Duodenal mucosa (tissue), 2 donors: ENCODE results near the gene MYMK.
A peak's percentile ranks its signal among the peaks of the same experiment; 100 is the strongest.
"Not testable (repeated sequence)": the region's sequence is repeated elsewhere in the genome, so short reads cannot be mapped to it uniquely, and the experiment has no call there.

ENCODE experiments used
- H3K27ac ChIP-seq: one replicate; pipeline ENCODE4 v1.7.0; 2013; ENCODE audit warnings: low read depth, low read length
- H3K27me3 ChIP-seq, 2 donors: one replicate each; pipeline ENCODE4 v1.7.0; 2013; ENCODE audit warnings: low read length in 2 of 2, control low read depth in 1 of 2; ENCODE audit not compliant: insufficient read depth in 2 of 2, control insufficient read depth in 1 of 2
- H3K36me3 ChIP-seq, 2 donors: one replicate each; pipeline ENCODE4 v1.7.0; 2013; ENCODE audit warnings: low read length in 2 of 2, control low read depth in 1 of 2; ENCODE audit not compliant: insufficient read depth in 2 of 2, control insufficient read depth in 1 of 2
- H3K4me1 ChIP-seq, 2 donors: one replicate each; pipeline ENCODE4 v1.7.0; 2013; ENCODE audit warnings: low read length in 2 of 2, control low read depth in 1 of 2; ENCODE audit not compliant: insufficient read depth in 2 of 2, control insufficient read depth in 1 of 2
- H3K4me3 ChIP-seq, 2 donors: one replicate each; pipeline ENCODE4 v1.7.0; 2013; ENCODE audit warnings: low read length in 2 of 2, low read depth in 1 of 2
- H3K9ac ChIP-seq, 2 donors: one replicate each; pipeline ENCODE4 v1.7.0; 2013; ENCODE audit warnings: low read length in 2 of 2, low read depth in 1 of 2
- H3K9me3 ChIP-seq, 2 donors: one replicate each; pipeline ENCODE4 v1.7.0; 2013; ENCODE audit warnings: low read length in 2 of 2, control low read depth in 1 of 2; ENCODE audit not compliant: control insufficient read depth in 1 of 2

Gene MYMK

GRCh38 chr9:133566817-133567216, 42.1 kb upstream of the MYMK start:
- no peak overlapping the region for H3K4me3 ChIP-seq
- H3K36me3 ChIP-seq: no peaks in the 10 kb centered on the region
- no peaks in the 10 kb centered on the region for H3K27me3 ChIP-seq
- H3K4me1 ChIP-seq: peaks cover 7 to 8% of the 10 kb centered on the region in 2 donors
- no peak overlapping the region for H3K27ac ChIP-seq
- H3K9me3 ChIP-seq: no peaks in the 10 kb centered on the region
- no peak overlapping the region for H3K9ac ChIP-seq

- Histone ChIP-seq H3K4me3 (no peak overlapping the region), H3K36me3 (no peaks in the 10 kb centered on the region), H3K27me3 (no peaks in the 10 kb centered on the region), H3K4me1 (peaks cover 7 to 8% of the 10 kb centered on the region in 2 donors), H3K27ac (no peak overlapping the region), H3K9ac (no peak overlapping the region), H3K9me3 (no peaks in the 10 kb centered on the region)
Observed at GRCh38 chr9:133566382-133566781, 41.6 kb upstream of the MYMK start.

GRCh38 chr9:133564451-133565116, 39.8 kb upstream of the MYMK start:
- no peak overlapping the region for H3K27ac ChIP-seq
- peaks cover 7 to 8% of the 10 kb centered on the region in 2 donors for H3K4me1 ChIP-seq
- no peak overlapping the region for H3K4me3 ChIP-seq
- H3K27me3 ChIP-seq: no peaks in the 10 kb centered on the region
- H3K9me3 ChIP-seq: no peaks in the 10 kb centered on the region
- H3K9ac ChIP-seq: no peak overlapping the region
- H3K36me3 ChIP-seq: no peaks in the 10 kb centered on the region

- not testable (repeated sequence) for H3K9ac ChIP-seq, H3K27me3 ChIP-seq, H3K4me3 ChIP-seq, H3K9me3 ChIP-seq, H3K36me3 ChIP-seq, H3K27ac ChIP-seq, H3K4me1 ChIP-seq
Observed at GRCh38 chr9:133563814-133564213, 39.1 kb upstream of the MYMK start.

GRCh38 chr9:133563291-133563796, 38.6 kb upstream of the MYMK start:
- peaks cover 7 to 14% of the 10 kb centered on the region in 2 donors for H3K4me1 ChIP-seq
- H3K27ac ChIP-seq: no peak overlapping the region
- H3K36me3 ChIP-seq: no peaks in the 10 kb centered on the region
- no peaks in the 10 kb centered on the region for H3K9me3 ChIP-seq
- H3K27me3 ChIP-seq: no peaks in the 10 kb centered on the region
- H3K9ac ChIP-seq: no peak overlapping the region
- H3K4me3 ChIP-seq: peak overlapping the region in 1 of 2 donors; percentile 38

- H3K4me3 ChIP-seq: no peak overlapping the region
- H3K27ac ChIP-seq: no peak overlapping the region
Observed at GRCh38 chr9:133562611-133563290, 38.0 kb upstream of the MYMK start.

GRCh38 chr9:133561976-133562554, 37.3 kb upstream of the MYMK start:
- H3K4me1 ChIP-seq: peaks cover 7 to 14% of the 10 kb centered on the region in 2 donors
- no peak overlapping the region for H3K27ac ChIP-seq
- H3K27me3 ChIP-seq: no peaks in the 10 kb centered on the region
- H3K9ac ChIP-seq: no peak overlapping the region
- no peaks in the 10 kb centered on the region for H3K36me3 ChIP-seq
- no peaks in the 10 kb centered on the region for H3K9me3 ChIP-seq
- no peak overlapping the region for H3K4me3 ChIP-seq

More at GRCh38 chr9:133562611-133563290, 38.0 kb upstream of the MYMK start:
- Histone ChIP-seq H3K4me1 (peaks cover 7 to 14% of the 10 kb centered on the region in 2 donors), H3K9ac (no peak overlapping the region), H3K36me3 (no peaks in the 10 kb centered on the region), H3K9me3 (no peaks in the 10 kb centered on the region), H3K27me3 (no peaks in the 10 kb centered on the region)

DNA sequence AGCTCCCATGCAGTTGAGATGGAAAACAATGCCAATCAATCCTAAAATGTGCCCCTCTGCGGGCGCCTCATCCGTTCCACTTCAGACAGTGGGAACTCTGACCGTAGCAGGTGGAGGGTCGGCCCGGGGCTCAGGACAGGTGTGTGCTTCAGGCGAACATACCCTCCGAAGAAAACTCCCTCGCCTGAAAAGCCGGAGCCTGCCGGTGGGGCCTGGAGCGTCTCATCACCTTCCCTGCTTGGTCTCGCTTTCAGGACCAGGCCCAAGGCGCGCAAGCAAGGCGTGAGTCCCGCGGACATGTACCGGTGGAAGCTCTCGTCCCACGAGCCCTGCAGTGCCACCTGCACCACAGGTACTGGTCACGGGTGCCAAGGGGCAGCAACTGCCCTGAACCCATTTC, 36.2 kb upstream of the MYMK start:
- Histone ChIP-seq H3K4me3 (no peak overlapping the region), H3K27me3 (no peaks in the 10 kb centered on the region), H3K9me3 (no peaks in the 10 kb centered on the region), H3K27ac (no peak overlapping the region), H3K36me3 (no peaks in the 10 kb centered on the region), H3K9ac (no peak overlapping the region), H3K4me1 (peaks cover 7 to 14% of the 10 kb centered on the region in 2 donors)

GRCh38 chr9:133560311-133560710, 35.6 kb upstream of the MYMK start:
- H3K27me3 ChIP-seq: no peaks in the 10 kb centered on the region
- H3K27ac ChIP-seq: no peak overlapping the region
- no peak overlapping the region for H3K9ac ChIP-seq
- peaks cover 7 to 14% of the 10 kb centered on the region in 2 donors for H3K4me1 ChIP-seq
- no peak overlapping the region for H3K4me3 ChIP-seq
- H3K36me3 ChIP-seq: no peaks in the 10 kb centered on the region
- no peaks in the 10 kb centered on the region for H3K9me3 ChIP-seq
